ENCODE data around the gene EPB41L1. TPM values are rescaled to one million over a fixed set of nuclear protein-coding genes. Genes with fewer than 3 reads are reported as not detected.

The EPB41L1 gene
- total RNA-seq, 3 donors from 2014 or later, result 0.22 to 0.50 (median 0.33) TPM

Other genes with a start within 250 kb of the EPB41L1 start
- 10 to 100 TPM; 54.5 to 59.5 (median 57.1) TPM for gene SCAND1, start 200.2 kb upstream of the EPB41L1 start, total RNA-seq
- 1 to 10 TPM; 3.6 to 4.9 (median 4.1) TPM for gene CNBD2, start 186.2 kb upstream of the EPB41L1 start, total RNA-seq
- 10 to 100 TPM; 43.8 to 47.8 (median 45.6) TPM for gene AAR2, start 81.7 kb downstream of the EPB41L1 start, total RNA-seq
- 10 to 100 TPM; 11.6 to 18.4 (median 12.3) TPM for gene DLGAP4, start 151.6 kb downstream of the EPB41L1 start, total RNA-seq

All from activated T-cell treated with anti-CD3 and anti-CD28 coated beads, Interleukin-2, amount 50 U/mL, for 4 hours (primary cell).